OCI-LY3 (cell line): ENCODE results near the gene COL4A2.

ENCODE experiments used
- H2AFZ ChIP-seq: fragments of 200-600, 300-600 bp; shearing (Covaris generic); 2 replicates; pipeline ENCODE4 v1.6.0; 2014; ENCODE audit warnings: antibody characterized with exemption, low read depth, low read length
- H3K27ac ChIP-seq: fragments of 200-600, 300-600 bp; sonication (generic); 2 replicates; pipeline ENCODE4 v1.5.1; 2014; ENCODE audit warnings: mild to moderate bottlenecking, low read length, moderate library complexity, mixed read lengths
- H3K27me3 ChIP-seq: fragments of 200-600, 300-600 bp; sonication (generic); 2 replicates; pipeline ENCODE4 v1.6.1; 2014; ENCODE audit warnings: low read depth, low read length, mixed read lengths
- H3K36me3 ChIP-seq: fragments of 200-600, 300-600 bp; sonication (generic); replicated peaks from 2 replicates; pipeline ENCODE3; 2014; ENCODE audit warnings: low read depth, low read length, mixed read lengths
- H3K4me1 ChIP-seq: fragments of 300-600, 200-600 bp; sonication (generic); 2 replicates; pipeline ENCODE4 v1.6.1; 2014; ENCODE audit warnings: low read length, mixed read lengths
- H3K4me2 ChIP-seq: fragments of 200-600, 300-600 bp; sonication (generic); 2 replicates; pipeline ENCODE4 v1.6.1; 2014; ENCODE audit warnings: low read length, mixed read lengths
- H3K4me3 ChIP-seq: fragments of 300-600, 200-600 bp; sonication (generic); 2 replicates; pipeline ENCODE4 v1.5.1; 2014; ENCODE audit warnings: antibody characterized with exemption, mild to moderate bottlenecking, low read length, moderate library complexity
- H3K79me2 ChIP-seq: fragments of 300-600, 200-600 bp; shearing (Covaris generic); 2 replicates; pipeline ENCODE4 v1.6.1; 2014; ENCODE audit warnings: mild to moderate bottlenecking, low read length, mixed read lengths
- H3K9ac ChIP-seq: fragments of 300-600, 200-600 bp; shearing (Covaris generic); 2 replicates; pipeline ENCODE4 v1.6.0; 2014; ENCODE audit warnings: mild to moderate bottlenecking, low read length, moderate library complexity
- H3K9me3 ChIP-seq: fragments of 200-600, 300-600 bp; shearing (Covaris generic); 2 replicates; pipeline ENCODE4 v1.6.1; 2014; ENCODE audit warnings: low read length, mixed read lengths; ENCODE audit not compliant: insufficient read depth
- H4K20me1 ChIP-seq: fragments of 200-600, 300-600 bp; sonication (generic); 2 replicates; pipeline ENCODE4 v1.6.1; 2016; ENCODE audit warnings: low read length, mixed read lengths; ENCODE audit not compliant: insufficient read depth
- CTCF ChIP-seq: fragments of 200-600, 300-600 bp; sonication (generic); IDR thresholded peaks from 2 replicates; pipeline ENCODE4 v1.5.1; 2014; ENCODE audit warnings: antibody characterized with exemption, low read length, low read depth
- EZH2phosphoT487 ChIP-seq: fragments of 200-600 bp; shearing (Covaris generic); IDR thresholded peaks from 2 replicates; pipeline ENCODE4 v1.6.1; 2018; ENCODE audit warnings: antibody characterized with exemption, mixed run types, low read depth

COL4A2 gene

GRCh38 chr13:110337247-110337646 is 30.2 kb downstream of the COL4A2 start:
- Histone ChIP-seq H3K79me2 (no peaks in the 10 kb centered on the region), H3K4me3 (no peak overlapping the region), H3K4me1 (no peaks in the 10 kb centered on the region), H3K36me3 (no peaks in the 10 kb centered on the region), H3K9ac (no peak overlapping the region), H2AFZ (no peak overlapping the region), H4K20me1 (no peaks in the 10 kb centered on the region), H3K9me3 (peaks cover 5% of the 10 kb centered on the region; the same call in 1 of the 2 replicates), H3K4me2 (no peak overlapping the region), H3K27ac (no peak overlapping the region), H3K27me3 (peaks cover 7% of the 10 kb centered on the region; the same call in 1 of the 2 replicates)
- TF ChIP-seq EZH2phosphoT487 (no peak), CTCF (no peak)

GRCh38 chr13:110338441-110339101 is 31.5 kb downstream of the COL4A2 start:
- Histone ChIP-seq H3K9ac (no peak overlapping the region), H3K4me3 (no peak overlapping the region), H3K9me3 (peaks cover 5% of the 10 kb centered on the region; the same call in 1 of the 2 replicates), H3K4me1 (no peaks in the 10 kb centered on the region), H3K4me2 (no peak overlapping the region), H3K27ac (no peak overlapping the region), H3K27me3 (peaks cover 16% of the 10 kb centered on the region), H4K20me1 (no peaks in the 10 kb centered on the region), H3K79me2 (no peaks in the 10 kb centered on the region), H3K36me3 (no peaks in the 10 kb centered on the region), H2AFZ (no peak overlapping the region)
- no peak for TF ChIP-seq EZH2phosphoT487
- no peak for TF ChIP-seq CTCF

GRCh38 chr13:110339263-110339662 is 32.2 kb downstream of the COL4A2 start:
- H3K36me3 ChIP-seq, result no peaks in the 10 kb centered on the region
- no peak overlapping the region for H3K27ac ChIP-seq
- no peaks in the 10 kb centered on the region for H3K79me2 ChIP-seq
- peaks cover 5% of the 10 kb centered on the region; the same call in 1 of the 2 replicates for H3K9me3 ChIP-seq
- no peak for TF ChIP-seq CTCF
- no peak for TF ChIP-seq EZH2phosphoT487
- no peaks in the 10 kb centered on the region for H4K20me1 ChIP-seq
- no peak overlapping the region for H3K4me3 ChIP-seq
- no peak overlapping the region for H2AFZ ChIP-seq
- H3K4me2 ChIP-seq, result no peak overlapping the region
- no peaks in the 10 kb centered on the region for H3K4me1 ChIP-seq
- no peak overlapping the region for H3K9ac ChIP-seq
- H3K27me3 ChIP-seq, result peaks cover 22% of the 10 kb centered on the region

GRCh38 chr13:110339975-110340550 is 33.0 kb downstream of the COL4A2 start:
- Histone ChIP-seq H3K4me3 (no peak overlapping the region), H2AFZ (no peak overlapping the region), H3K27ac (no peak overlapping the region), H3K9me3 (peaks cover 5% of the 10 kb centered on the region; the same call in 1 of the 2 replicates), H3K4me1 (no peaks in the 10 kb centered on the region), H4K20me1 (no peaks in the 10 kb centered on the region), H3K79me2 (no peaks in the 10 kb centered on the region), H3K9ac (no peak overlapping the region), H3K27me3 (peaks cover 25% of the 10 kb centered on the region), H3K36me3 (no peaks in the 10 kb centered on the region), H3K4me2 (no peak overlapping the region)
- no peak for TF ChIP-seq CTCF
- TF ChIP-seq EZH2phosphoT487, result no peak
